ENCODE results near the gene PRSS38. TPM values are rescaled to one million over a fixed set of nuclear protein-coding genes. Genes with fewer than 3 reads are reported as not detected.

PRSS38 gene
- total and polyA plus RNA-seq, 10 of the 15 experiments (the other 5 are each of a cell fraction or from before 2014, with no cell fraction given), result not detected

DNA sequence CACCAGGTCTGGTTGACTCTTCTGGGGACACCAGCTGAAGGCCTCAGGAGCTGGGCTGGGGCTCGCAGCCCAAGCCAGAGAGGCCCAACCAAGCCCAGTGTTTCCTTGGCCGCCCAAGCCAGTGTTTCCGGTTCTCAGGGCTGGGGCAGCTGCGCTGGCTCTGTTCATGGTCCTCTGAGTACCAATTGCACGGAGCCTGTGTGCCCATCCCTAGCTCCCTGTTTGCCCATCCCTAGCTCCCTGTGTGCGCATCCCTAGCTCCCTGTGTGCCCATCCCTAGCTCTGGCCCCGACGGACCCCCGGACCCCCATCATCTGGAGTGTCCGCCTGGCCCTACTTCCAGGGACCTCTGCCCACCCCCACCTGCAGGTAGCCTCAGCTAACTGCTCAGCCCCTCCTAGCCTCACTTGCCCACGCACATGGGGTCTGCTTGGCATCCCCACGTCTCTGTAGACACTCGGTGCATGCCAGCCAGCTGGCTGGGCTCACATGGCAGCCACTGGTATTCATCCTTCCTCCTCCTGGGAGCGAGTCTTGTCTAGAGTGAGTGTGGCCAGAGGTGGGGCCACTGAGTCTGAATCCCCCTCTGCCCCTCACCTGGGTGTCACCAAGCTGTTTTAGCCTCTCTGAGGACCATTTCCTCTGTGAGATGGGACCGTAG is 68.3 kb downstream of the PRSS38 start:
- Histone ChIP-seq H3K27me3 (replicated peaks in 1 of 2; ENCODE audit: control insufficient read depth in 2 of 2, insufficient read depth in 2 of 2, low read length in 1 of 2) (no peaks in the 10 kb centered on the region), H3K9ac (ENCODE audit: control insufficient read depth, insufficient read depth, low read length) (no peak overlapping the region), H3K79me2 (ENCODE audit: control insufficient read depth, insufficient read depth, low read length) (no peaks in the 10 kb centered on the region), H2AFZ (ENCODE audit: control insufficient read depth, low read depth, low read length) (no peak overlapping the region), H3K4me2 (ENCODE audit: control insufficient read depth, insufficient read depth) (no peak overlapping the region), H3K36me3 (ENCODE audit: control insufficient read depth in 2 of 2, insufficient read depth in 2 of 2, low read length in 1 of 2) (no peaks in the 10 kb centered on the region), H3K9me3 (replicated peaks; ENCODE audit: control insufficient read depth, insufficient read depth, low read length) (no peaks in the 10 kb centered on the region), H3K27ac (ENCODE audit: control insufficient read depth, insufficient read depth) (no peak overlapping the region), H4K20me1 (ENCODE audit: control insufficient read depth, insufficient read depth) (no peaks in the 10 kb centered on the region), H3K4me1 (ENCODE audit: control insufficient read depth, insufficient read depth, low read length) (no peaks in the 10 kb centered on the region), H3K4me3 (no peak overlapping the region)
- SMC1A ChIA-PET (ENCODE audit: uncharacterized antibody, unreplicated experiment), result no interaction called here
- 36% methylated on average over 15 of the region's 15 CpGs for WGBS (ENCODE audit: insufficient coverage, insufficient replicate concordance, low lambda C conversion rate, missing lambda C conversion rate)
- no peak for DNase-seq (ENCODE audit: low read depth, low spot score)
- intact Hi-C loops (cut with micrococcal nuclease; ENCODE audit: unreplicated experiment) (no loop called here), in situ Hi-C loops (cut with MboI) (no loop called here)
- no peak for ATAC-seq
- RAD21 ChIA-PET (ENCODE audit: unreplicated experiment), result no interaction called here
- POLR2A ChIA-PET, result no interaction called here
- no TSS peak for BruUV-seq (replicated peaks)
- CTCF ChIA-PET, result interaction anchor here (0.7 to 1.0 kb wide), 2 partner anchors 21 to 51 kb away, joined by 3 read pairs; no protein-coding TSS in a partner anchor
- no peak for FAIRE-seq
- TF ChIP-seq YBX1 (IDR thresholded peaks at IDR 0.05) (no peak), GABPA (IDR thresholded peaks at IDR 0.05; ENCODE audit: low read depth) (no peak), PAX5 (IDR thresholded peaks at IDR 0.05; ENCODE audit: borderline replicate concordance, low read depth, low read length) (no peak), ZNF217 (IDR thresholded peaks at IDR 0.05) (no peak), RUNX3 (IDR thresholded peaks at IDR 0.05; ENCODE audit: low read length) (no peak), SMAD1 (IDR thresholded peaks at IDR 0.05; ENCODE audit: low read depth, partially characterized antibody) (no peak), MXI1 (IDR thresholded peaks at IDR 0.05; ENCODE audit: low read depth, low read length) (no peak), ZNF207 (IDR thresholded peaks at IDR 0.05; ENCODE audit: borderline replicate concordance) (no peak), MEF2B (IDR thresholded peaks at IDR 0.05; ENCODE audit: partially characterized antibody, poor library complexity, severe bottlenecking) (no peak), KLF5 (IDR thresholded peaks at IDR 0.05; ENCODE audit: partially characterized antibody) (no peak), BMI1 (IDR thresholded peaks at IDR 0.05; ENCODE audit: borderline replicate concordance) (no peak), ZNF24 (IDR thresholded peaks at IDR 0.05) (no peak), ESRRA (IDR thresholded peaks at IDR 0.05; ENCODE audit: low read length) (no peak), NFYB (IDR thresholded peaks at IDR 0.05; ENCODE audit: insufficient read depth, low read depth, low read length) (no peak), YY1 (IDR thresholded peaks at IDR 0.05; ENCODE audit: low read depth, low read length) (no peak)
- TF ChIP-seq, protein P1, sequence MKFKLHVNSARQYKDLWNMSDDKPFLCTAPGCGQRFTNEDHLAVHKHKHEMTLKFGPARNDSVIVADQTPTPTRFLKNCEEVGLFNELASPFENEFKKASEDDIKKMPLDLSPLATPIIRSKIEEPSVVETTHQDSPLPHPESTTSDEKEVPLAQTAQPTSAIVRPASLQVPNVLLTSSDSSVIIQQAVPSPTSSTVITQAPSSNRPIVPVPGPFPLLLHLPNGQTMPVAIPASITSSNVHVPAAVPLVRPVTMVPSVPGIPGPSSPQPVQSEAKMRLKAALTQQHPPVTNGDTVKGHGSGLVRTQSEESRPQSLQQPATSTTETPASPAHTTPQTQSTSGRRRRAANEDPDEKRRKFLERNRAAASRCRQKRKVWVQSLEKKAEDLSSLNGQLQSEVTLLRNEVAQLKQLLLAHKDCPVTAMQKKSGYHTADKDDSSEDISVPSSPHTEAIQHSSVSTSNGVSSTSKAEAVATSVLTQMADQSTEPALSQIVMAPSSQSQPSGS (IDR thresholded peaks at IDR 0.05; ENCODE audit: low read length), result no peak
- TF ChIP-seq, protein P2, sequence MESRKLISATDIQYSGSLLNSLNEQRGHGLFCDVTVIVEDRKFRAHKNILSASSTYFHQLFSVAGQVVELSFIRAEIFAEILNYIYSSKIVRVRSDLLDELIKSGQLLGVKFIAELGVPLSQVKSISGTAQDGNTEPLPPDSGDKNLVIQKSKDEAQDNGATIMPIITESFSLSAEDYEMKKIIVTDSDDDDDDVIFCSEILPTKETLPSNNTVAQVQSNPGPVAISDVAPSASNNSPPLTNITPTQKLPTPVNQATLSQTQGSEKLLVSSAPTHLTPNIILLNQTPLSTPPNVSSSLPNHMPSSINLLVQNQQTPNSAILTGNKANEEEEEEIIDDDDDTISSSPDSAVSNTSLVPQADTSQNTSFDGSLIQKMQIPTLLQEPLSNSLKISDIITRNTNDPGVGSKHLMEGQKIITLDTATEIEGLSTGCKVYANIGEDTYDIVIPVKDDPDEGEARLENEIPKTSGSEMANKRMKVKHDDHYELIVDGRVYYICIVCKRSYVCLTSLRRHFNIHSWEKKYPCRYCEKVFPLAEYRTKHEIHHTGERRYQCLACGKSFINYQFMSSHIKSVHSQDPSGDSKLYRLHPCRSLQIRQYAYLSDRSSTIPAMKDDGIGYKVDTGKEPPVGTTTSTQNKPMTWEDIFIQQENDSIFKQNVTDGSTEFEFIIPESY (IDR thresholded peaks at IDR 0.05), result no peak
- TF ChIP-seq, protein P3, sequence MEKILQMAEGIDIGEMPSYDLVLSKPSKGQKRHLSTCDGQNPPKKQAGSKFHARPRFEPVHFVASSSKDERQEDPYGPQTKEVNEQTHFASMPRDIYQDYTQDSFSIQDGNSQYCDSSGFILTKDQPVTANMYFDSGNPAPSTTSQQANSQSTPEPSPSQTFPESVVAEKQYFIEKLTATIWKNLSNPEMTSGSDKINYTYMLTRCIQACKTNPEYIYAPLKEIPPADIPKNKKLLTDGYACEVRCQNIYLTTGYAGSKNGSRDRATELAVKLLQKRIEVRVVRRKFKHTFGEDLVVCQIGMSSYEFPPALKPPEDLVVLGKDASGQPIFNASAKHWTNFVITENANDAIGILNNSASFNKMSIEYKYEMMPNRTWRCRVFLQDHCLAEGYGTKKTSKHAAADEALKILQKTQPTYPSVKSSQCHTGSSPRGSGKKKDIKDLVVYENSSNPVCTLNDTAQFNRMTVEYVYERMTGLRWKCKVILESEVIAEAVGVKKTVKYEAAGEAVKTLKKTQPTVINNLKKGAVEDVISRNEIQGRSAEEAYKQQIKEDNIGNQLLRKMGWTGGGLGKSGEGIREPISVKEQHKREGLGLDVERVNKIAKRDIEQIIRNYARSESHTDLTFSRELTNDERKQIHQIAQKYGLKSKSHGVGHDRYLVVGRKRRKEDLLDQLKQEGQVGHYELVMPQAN (conservative IDR thresholded peaks at IDR 0.05), result no peak

Data from GM12878 (cell line).